ENCODE measurements around the gene ZNF850. TPM values are rescaled to one million over a fixed set of nuclear protein-coding genes. Genes with fewer than 3 reads are reported as not detected.
"Not testable (repeated sequence)": the region's sequence is repeated elsewhere in the genome, so short reads cannot be mapped to it uniquely, and the experiment has no call there.

The ZNF850 gene
- total and polyA plus RNA-seq, 9 donors = 0.91 to 3.7 (median 1.4) TPM

- DNase-seq = no peak
- Histone ChIP-seq H3K27me3 (ENCODE audit: control insufficient read depth, insufficient read depth, low read length) (no peaks in the 10 kb centered on the region), H3K36me3 (ENCODE audit: control insufficient read depth, insufficient read depth, low read length) (peaks cover 7% of the 10 kb centered on the region), H3K4me1 (ENCODE audit: control insufficient read depth, insufficient read depth, low read length) (peaks cover 13% of the 10 kb centered on the region), H3K9me3 (replicated peaks; ENCODE audit: control insufficient read depth, low read depth, low read length) (peaks cover 18% of the 10 kb centered on the region), H3K4me3 (ENCODE audit: low read length) (peak overlapping the region; percentile 83), H3K27ac (ENCODE audit: low read length) (peak overlapping the region; percentile 91)
- WGBS (ENCODE audit: insufficient coverage) = under 1% methylated on average over 15 of the region's 15 CpGs
Observed at GRCh38 chr19:36773223-36773579, 594 bp upstream of the ZNF850 start.

- Histone ChIP-seq H3K9me3 (replicated peaks; ENCODE audit: control insufficient read depth, low read depth, low read length) (peaks cover 26% of the 10 kb centered on the region), H3K27ac (ENCODE audit: low read length) (peak overlapping the region; percentile 91), H3K4me3 (ENCODE audit: low read length) (peak overlapping the region; percentile 83), H3K4me1 (ENCODE audit: control insufficient read depth, insufficient read depth, low read length) (peaks cover 13% of the 10 kb centered on the region), H3K27me3 (ENCODE audit: control insufficient read depth, insufficient read depth, low read length) (no peaks in the 10 kb centered on the region), H3K36me3 (ENCODE audit: control insufficient read depth, insufficient read depth, low read length) (peaks cover 7% of the 10 kb centered on the region)
- peak; percentile 78 for DNase-seq
- 2% methylated on average over 22 of the region's 29 CpGs for WGBS (ENCODE audit: insufficient coverage)
Observed at GRCh38 chr19:36771261-36772231, 1.1 kb downstream of the ZNF850 start.

GRCh38 chr19:36750066-36750691 is 22.4 kb downstream of the ZNF850 start:
- H3K27ac ChIP-seq (ENCODE audit: low read length) = no peak overlapping the region
- no peaks in the 10 kb centered on the region for H3K4me1 ChIP-seq (ENCODE audit: control insufficient read depth, insufficient read depth, low read length)
- H3K4me3 ChIP-seq (ENCODE audit: low read length) = no peak overlapping the region
- no peaks in the 10 kb centered on the region for H3K27me3 ChIP-seq (ENCODE audit: control insufficient read depth, insufficient read depth, low read length)
- WGBS (ENCODE audit: insufficient coverage) = no CpG with 5 or more reads among the region's 4 CpGs
- DNase-seq = no peak
- peaks cover 78% of the 10 kb centered on the region for H3K9me3 ChIP-seq (replicated peaks; ENCODE audit: control insufficient read depth, low read depth, low read length)
- H3K36me3 ChIP-seq (ENCODE audit: control insufficient read depth, insufficient read depth, low read length) = peaks cover 45% of the 10 kb centered on the region

GRCh38 chr19:36749613-36750012 is 23.0 kb downstream of the ZNF850 start:
- not testable (repeated sequence) for DNase-seq; H3K27me3 ChIP-seq (ENCODE audit: control insufficient read depth, insufficient read depth, low read length); H3K4me3 ChIP-seq (ENCODE audit: low read length); H3K27ac ChIP-seq (ENCODE audit: low read length); H3K4me1 ChIP-seq (ENCODE audit: control insufficient read depth, insufficient read depth, low read length)
- Histone ChIP-seq H3K9me3 (replicated peaks; ENCODE audit: control insufficient read depth, low read depth, low read length) (peaks cover 75% of the 10 kb centered on the region), H3K36me3 (ENCODE audit: control insufficient read depth, insufficient read depth, low read length) (peaks cover 45% of the 10 kb centered on the region)
- no CpG with 5 or more reads among the region's 8 CpGs for WGBS (ENCODE audit: insufficient coverage)

GRCh38 chr19:36748431-36749275 is 24.0 kb downstream of the ZNF850 start:
- Histone ChIP-seq H3K27ac (ENCODE audit: low read length) (no peak overlapping the region), H3K9me3 (replicated peaks; ENCODE audit: control insufficient read depth, low read depth, low read length) (peaks cover 76% of the 10 kb centered on the region), H3K4me1 (ENCODE audit: control insufficient read depth, insufficient read depth, low read length) (no peaks in the 10 kb centered on the region), H3K27me3 (ENCODE audit: control insufficient read depth, insufficient read depth, low read length) (no peaks in the 10 kb centered on the region), H3K4me3 (ENCODE audit: low read length) (no peak overlapping the region), H3K36me3 (ENCODE audit: control insufficient read depth, insufficient read depth, low read length) (peaks cover 45% of the 10 kb centered on the region)
- DNase-seq = no peak
- WGBS (ENCODE audit: insufficient coverage) = 100% methylated on average over 1 of the region's 10 CpGs

GRCh38 chr19:36747750-36748149 is 24.9 kb downstream of the ZNF850 start:
- Histone ChIP-seq H3K36me3 (ENCODE audit: control insufficient read depth, insufficient read depth, low read length) (peaks cover 45% of the 10 kb centered on the region), H3K4me3 (ENCODE audit: low read length) (no peak overlapping the region), H3K9me3 (replicated peaks; ENCODE audit: control insufficient read depth, low read depth, low read length) (peaks cover 71% of the 10 kb centered on the region), H3K4me1 (ENCODE audit: control insufficient read depth, insufficient read depth, low read length) (no peaks in the 10 kb centered on the region), H3K27me3 (ENCODE audit: control insufficient read depth, insufficient read depth, low read length) (no peaks in the 10 kb centered on the region), H3K27ac (ENCODE audit: low read length) (no peak overlapping the region)
- no peak for DNase-seq
- no CpG with 5 or more reads among the region's 10 CpGs for WGBS (ENCODE audit: insufficient coverage)

- Histone ChIP-seq H3K27ac (ENCODE audit: low read length) (no peak overlapping the region), H3K4me3 (ENCODE audit: low read length) (no peak overlapping the region), H3K4me1 (ENCODE audit: control insufficient read depth, insufficient read depth, low read length) (no peaks in the 10 kb centered on the region), H3K27me3 (ENCODE audit: control insufficient read depth, insufficient read depth, low read length) (no peaks in the 10 kb centered on the region), H3K9me3 (replicated peaks; ENCODE audit: control insufficient read depth, low read depth, low read length) (peaks cover 64% of the 10 kb centered on the region), H3K36me3 (ENCODE audit: control insufficient read depth, insufficient read depth, low read length) (peaks cover 44% of the 10 kb centered on the region)
- no peak for DNase-seq
- no CpG with 5 or more reads among the region's 4 CpGs for WGBS (ENCODE audit: insufficient coverage)
Observed at GRCh38 chr19:36745870-36746269, 26.7 kb downstream of the ZNF850 start.

- not testable (repeated sequence) for H3K36me3 ChIP-seq (ENCODE audit: control insufficient read depth, insufficient read depth, low read length)
Observed at GRCh38 chr19:36736166-36736565, 36.4 kb downstream of the ZNF850 start.

GRCh38 chr19:36719687-36720556 is 52.7 kb downstream of the ZNF850 start:
- Histone ChIP-seq H3K4me3 (ENCODE audit: low read length) (no peak overlapping the region), H3K4me1 (ENCODE audit: control insufficient read depth, insufficient read depth, low read length) (no peaks in the 10 kb centered on the region), H3K27me3 (ENCODE audit: control insufficient read depth, insufficient read depth, low read length) (no peaks in the 10 kb centered on the region), H3K27ac (ENCODE audit: low read length) (no peak overlapping the region), H3K9me3 (replicated peaks; ENCODE audit: control insufficient read depth, low read depth, low read length) (peaks cover 61% of the 10 kb centered on the region), H3K36me3 (ENCODE audit: control insufficient read depth, insufficient read depth, low read length) (peaks cover 25% of the 10 kb centered on the region)
- no peak for DNase-seq
- WGBS (ENCODE audit: insufficient coverage) = no CpG with 5 or more reads among the region's 10 CpGs

More at GRCh38 chr19:36736166-36736565, 36.4 kb downstream of the ZNF850 start:
- not testable (repeated sequence) for H3K27me3 ChIP-seq (ENCODE audit: control insufficient read depth, insufficient read depth, low read length); H3K27ac ChIP-seq (ENCODE audit: low read length); H3K4me3 ChIP-seq (ENCODE audit: low read length); DNase-seq; H3K4me1 ChIP-seq (ENCODE audit: control insufficient read depth, insufficient read depth, low read length)
- WGBS (ENCODE audit: insufficient coverage) = no CpG with 5 or more reads among the region's 9 CpGs
- H3K9me3 ChIP-seq (replicated peaks; ENCODE audit: control insufficient read depth, low read depth, low read length) = peaks cover 54% of the 10 kb centered on the region

Data from muscle of leg (tissue), 11 donors.